OCI-LY7 (cell line): ENCODE results near the gene TJP2. TPM values are rescaled to one million over a fixed set of nuclear protein-coding genes. Genes with fewer than 3 reads are reported as not detected.

ENCODE experiments used
- BruUV-seq: library from RNA; stranded (reverse); fragments of 400-500 nt; replicated peaks from 2 replicates; lab custom pipeline; 2021; lab: Mats Ljungman, UMichigan
- CTCF ChIA-PET: fragments of 300-600 bp; sonication (Branson Sonifier 250); formaldehyde crosslinking; loops from one replicate; lab custom pipeline; 2022; ENCODE audit warnings: antibody characterized with exemption; ENCODE audit not compliant: unreplicated experiment; lab: Charles Lee
- POLR2A ChIA-PET: fragments of 300-600 bp; sonication (Branson Sonifier 250); formaldehyde crosslinking; loops from one replicate; lab custom pipeline; 2022; ENCODE audit warnings: antibody characterized with exemption; lab: Charles Lee
- DNase-seq: peaks from one replicate; pipeline ENCODE4 v3.0.0-alpha.2; 2015; ENCODE audit warnings: low spot score
- H2AFZ ChIP-seq: fragments of 200-600 bp; sonication (generic), shearing (Covaris generic); 2 replicates; pipeline ENCODE4 v1.6.1; 2014; ENCODE audit warnings: mild to moderate bottlenecking, antibody characterized with exemption, low read length, moderate library complexity
- H3K27ac ChIP-seq: fragments of 200-600 bp; sonication (generic); 2 replicates; pipeline ENCODE4 v1.5.1; 2014; ENCODE audit warnings: mixed run types, low read depth, mild to moderate bottlenecking, moderate library complexity, low read length, inconsistent platforms; ENCODE audit not compliant: poor library complexity, severe bottlenecking
- H3K36me3 ChIP-seq: fragments of 200-600 bp; sonication (generic); 2 replicates; pipeline ENCODE4 v1.6.1; 2014; ENCODE audit warnings: mild to moderate bottlenecking, antibody characterized with exemption, low read length, moderate library complexity, mixed read lengths; ENCODE audit not compliant: insufficient read depth
- H3K4me1 ChIP-seq: fragments of 200-600 bp; sonication (generic); 2 replicates; pipeline ENCODE4 v1.5.1; 2014; ENCODE audit warnings: mild to moderate bottlenecking, low read length; ENCODE audit not compliant: insufficient read depth, poor library complexity, severe bottlenecking
- H3K4me2 ChIP-seq: fragments of 200-600 bp; sonication (generic); 2 replicates; pipeline ENCODE4 v1.6.1; 2014; ENCODE audit warnings: mild to moderate bottlenecking, low read length
- H3K4me3 ChIP-seq: fragments of 200-600 bp; sonication (generic); 2 replicates; pipeline ENCODE4 v1.5.1; 2014; ENCODE audit warnings: mild to moderate bottlenecking, low read depth, low read length; ENCODE audit not compliant: poor library complexity, severe bottlenecking
- H3K79me2 ChIP-seq: fragments of 200-600 bp; sonication (generic); 2 replicates; pipeline ENCODE4 v1.6.1; 2016; ENCODE audit warnings: low read depth, mild to moderate bottlenecking, low read length, moderate library complexity, mixed read lengths; ENCODE audit not compliant: insufficient read depth
- H3K9me2 ChIP-seq: fragments of 200-600 bp; sonication (generic); 2 replicates; pipeline ENCODE4 v1.6.1; 2016; ENCODE audit warnings: mild to moderate bottlenecking, low read length, mixed read lengths; ENCODE audit not compliant: insufficient read depth
- H3K9me3 ChIP-seq: fragments of 200-600 bp; sonication (generic); 2 replicates; pipeline ENCODE4 v1.6.1; 2014; ENCODE audit warnings: mild to moderate bottlenecking, mixed run types, low read length, mixed read lengths
- H4K20me1 ChIP-seq: fragments of 200-600 bp; sonication (generic); 2 replicates; pipeline ENCODE4 v1.6.1; 2014; ENCODE audit warnings: mild to moderate bottlenecking, antibody characterized with exemption, low read length, moderate library complexity, mixed read lengths; ENCODE audit not compliant: insufficient read depth
- CTCF ChIP-seq: fragments of 200-600 bp; sonication (generic); conservative IDR thresholded peaks from 2 replicates; pipeline ENCODE4 v1.5.1; 2014; ENCODE audit warnings: mild to moderate bottlenecking, antibody characterized with exemption, low read length, moderate library complexity, mixed read lengths
- EZH2phosphoT487 ChIP-seq: fragments of 200-600 bp; sonication (generic); IDR thresholded peaks from 2 replicates; pipeline ENCODE4 v1.6.1; 2018; ENCODE audit warnings: low read depth, borderline replicate concordance, mild to moderate bottlenecking, mixed run types, antibody characterized with exemption, low read length, moderate library complexity, mixed read lengths
- intact Hi-C: fragments of 100-400 bp; cut with micrococcal nuclease; formaldehyde crosslinking; loops from one replicate; pipeline ENCODE4 v1.10.0; 2022; ENCODE audit not compliant: unreplicated experiment
- total RNA-seq, 2 experiments: library from RNA; depleted of rRNA in 1 of 2; stranded (reverse); fragments of >200 nt in 1 of 2; shearing (Covaris generic) in 1 of 2; gene quantifications; 2 replicates each; pipeline ENCODE4 v1.2.3, GENCODE V29; 2014 to 2022

The TJP2 gene
- total RNA-seq, 2 experiments from 2014 or later, result 15.1 to 18.0 TPM

DNA sequence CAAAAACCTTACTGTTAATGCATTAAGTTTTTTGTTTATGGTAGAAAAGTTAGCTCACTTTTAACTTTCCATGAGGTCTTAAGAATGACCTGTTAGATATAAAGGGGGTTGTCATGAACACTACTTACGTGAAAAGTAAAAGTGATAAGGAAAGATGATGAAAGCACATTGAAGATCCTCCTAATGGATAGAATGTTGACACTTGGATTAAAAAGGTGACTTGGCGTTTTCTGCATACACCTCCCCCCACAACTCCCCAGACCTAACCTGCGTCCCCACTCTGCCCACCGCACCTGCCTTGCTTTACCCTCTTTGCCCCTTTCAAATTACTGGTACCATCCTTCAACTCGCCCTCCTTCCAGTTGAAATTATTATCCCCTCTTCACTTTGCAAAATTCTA, 32.0 kb downstream of the TJP2 start:
- intact Hi-C loops, result no loop called here
- POLR2A ChIA-PET, result no interaction called here

DNA sequence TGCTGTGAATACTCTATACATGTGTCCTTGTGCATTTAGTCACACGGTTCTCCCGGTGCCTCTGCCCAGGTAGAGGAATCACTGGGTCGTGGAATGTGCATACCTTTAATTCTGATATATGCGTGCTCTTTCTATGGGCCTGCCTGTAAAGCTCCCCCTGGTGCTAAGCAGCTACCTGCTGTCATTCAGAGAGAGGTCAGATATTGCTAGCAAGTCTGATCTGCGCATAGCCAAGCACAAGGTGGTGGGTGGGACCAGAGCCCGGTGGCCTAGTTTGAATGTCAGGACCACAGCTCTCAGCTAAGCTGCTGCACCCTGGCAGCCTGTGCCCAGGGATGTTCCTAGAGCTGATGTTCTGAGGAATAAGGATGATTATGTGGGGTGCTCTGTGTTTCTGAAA, 33.4 kb downstream of the TJP2 start:
- H3K4me3 ChIP-seq, result no peak overlapping the region
- BruUV-seq, result no TSS peak
- intact Hi-C loops, result no loop called here
- no peaks in the 10 kb centered on the region for H3K4me1 ChIP-seq
- H3K9me3 ChIP-seq, result no peaks in the 10 kb centered on the region
- peak; percentile 10 for DNase-seq
- no peaks in the 10 kb centered on the region for H3K79me2 ChIP-seq
- peak; percentile 34; the same call in 1 of the 2 replicates for TF ChIP-seq CTCF
- TF ChIP-seq EZH2phosphoT487, result no peak
- no peak overlapping the region for H3K27ac ChIP-seq
- ChIA-PET POLR2A (interaction anchor here (0.9 to 1.4 kb wide), 2 partner anchors 9 to 21 kb away, joined by 4 read pairs; no protein-coding TSS in a partner anchor), CTCF (no interaction called here)
- no peaks in the 10 kb centered on the region for H3K9me2 ChIP-seq
- H3K36me3 ChIP-seq, result no peaks in the 10 kb centered on the region
- no peak overlapping the region for H3K4me2 ChIP-seq
- H2AFZ ChIP-seq, result no peak overlapping the region
- H4K20me1 ChIP-seq, result no peaks in the 10 kb centered on the region

More for the DNA sequence above, 32.0 kb downstream of the TJP2 start:
- no peaks in the 10 kb centered on the region for H3K9me2 ChIP-seq
- no peaks in the 10 kb centered on the region for H4K20me1 ChIP-seq
- H3K79me2 ChIP-seq, result no peaks in the 10 kb centered on the region
- no peaks in the 10 kb centered on the region for H3K9me3 ChIP-seq
- no peak overlapping the region for H3K4me3 ChIP-seq
- no peak overlapping the region for H3K27ac ChIP-seq
- no peak for DNase-seq
- no peak overlapping the region for H2AFZ ChIP-seq
- no peak for TF ChIP-seq CTCF
- no peak for TF ChIP-seq EZH2phosphoT487
- no TSS peak for BruUV-seq
- CTCF ChIA-PET, result no interaction called here
- no peaks in the 10 kb centered on the region for H3K4me1 ChIP-seq
- no peaks in the 10 kb centered on the region for H3K36me3 ChIP-seq
- H3K4me2 ChIP-seq, result no peak overlapping the region

DNA sequence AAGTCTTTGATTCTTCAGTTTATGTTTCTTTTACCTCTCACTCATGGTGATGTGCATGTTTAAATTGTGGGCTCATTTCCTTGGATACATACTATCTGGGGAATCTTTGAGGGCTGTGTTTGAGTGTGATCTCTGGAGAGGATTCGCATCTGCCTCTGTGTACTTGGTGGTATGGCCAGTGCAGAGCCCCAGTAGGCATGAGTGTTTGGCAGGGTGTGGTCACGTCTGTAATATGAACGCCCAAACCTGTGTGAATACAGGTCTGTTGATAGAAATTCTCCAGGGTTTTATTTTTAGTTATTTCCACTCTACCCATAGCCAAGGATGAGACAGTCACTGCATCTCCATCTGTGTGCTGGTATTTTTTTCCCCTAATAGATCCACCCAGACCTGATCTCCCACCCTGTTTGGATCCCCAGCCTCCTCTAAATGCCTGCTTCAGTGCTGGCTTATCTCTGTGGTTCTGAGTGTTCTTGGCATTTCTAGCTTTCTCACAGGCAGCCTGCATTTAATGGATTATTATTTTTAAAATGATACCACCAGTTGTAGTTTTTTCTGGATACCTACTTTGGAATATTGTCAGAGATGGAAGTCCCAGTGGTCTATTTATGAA, 37.5 kb downstream of the TJP2 start:
- H3K36me3 ChIP-seq, result no peaks in the 10 kb centered on the region
- no peak overlapping the region for H2AFZ ChIP-seq
- H3K4me3 ChIP-seq, result no peak overlapping the region
- no peaks in the 10 kb centered on the region for H3K9me2 ChIP-seq
- intact Hi-C loops, result no loop called here
- ChIA-PET CTCF (no interaction called here), POLR2A (no interaction called here)
- no TSS peak for BruUV-seq
- H3K9me3 ChIP-seq, result no peaks in the 10 kb centered on the region
- TF ChIP-seq EZH2phosphoT487, result no peak
- H3K27ac ChIP-seq, result no peak overlapping the region
- H3K4me1 ChIP-seq, result no peaks in the 10 kb centered on the region
- no peaks in the 10 kb centered on the region for H4K20me1 ChIP-seq
- H3K79me2 ChIP-seq, result no peaks in the 10 kb centered on the region
- no peak overlapping the region for H3K4me2 ChIP-seq
- DNase-seq, result no peak
